DMS153 (cell line): Measurements from ENCODE around the gene CRYBB2.
"Not testable (repeated sequence)": the region's sequence is repeated elsewhere in the genome, so short reads cannot be mapped to it uniquely, and the experiment has no call there.

ENCODE experiments used
- DNase-seq: peaks from one replicate; lab custom pipeline; 2025; lab: John Stamatoyannopoulos, UW

The CRYBB2 gene

DNA sequence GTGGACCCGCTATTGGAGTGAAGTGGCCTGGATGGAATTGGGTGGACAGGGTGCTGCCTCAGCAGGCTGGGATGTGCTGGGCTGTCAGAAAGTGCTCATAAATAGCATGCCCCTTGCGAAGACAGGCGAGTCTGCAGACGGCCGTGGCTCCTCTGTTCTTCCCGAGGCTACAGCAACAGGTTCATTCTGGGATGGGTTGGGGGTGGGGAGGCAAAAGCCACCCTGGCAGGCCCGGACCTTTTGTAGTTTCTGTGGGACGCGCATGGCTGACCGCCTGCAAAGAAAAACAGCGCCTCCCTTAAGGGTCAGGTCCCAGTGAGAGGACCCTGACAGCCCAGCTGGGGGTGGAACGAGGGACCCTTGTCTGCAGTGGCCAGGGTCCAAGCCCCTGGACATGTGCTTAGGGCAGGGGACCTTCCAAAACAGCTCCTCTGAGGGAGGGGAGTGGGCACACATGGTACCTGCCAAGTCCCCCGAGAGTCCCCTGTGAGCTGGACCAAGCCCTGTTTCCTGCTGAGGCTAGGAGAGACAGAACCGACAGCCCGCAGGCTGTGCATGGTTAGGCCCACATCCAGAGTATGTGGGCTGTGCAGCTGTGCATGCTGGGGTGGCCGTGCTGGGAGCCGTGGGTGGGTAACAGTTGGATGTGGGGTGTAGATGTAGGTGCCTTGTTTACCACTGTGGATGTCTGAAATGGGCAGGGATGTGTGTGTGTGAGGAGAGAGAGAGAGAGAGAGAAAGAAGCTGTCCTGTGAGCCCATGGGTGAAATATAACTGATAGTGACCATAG, 19.5 kb upstream of the CRYBB2 start, which contains the start of gene CRYBB3:
Gene CRYBB3, plus strand, starts transcription at position 128 of the 790 bp plus-strand sequence. CDS start 1,539 bp downstream, outside the sequence.
- DNase-seq = no peak

- DNase-seq = no peak
These were observed 18.5 kb upstream of the CRYBB2 start for GRCh38 chr22:25200967-25201366.

DNA sequence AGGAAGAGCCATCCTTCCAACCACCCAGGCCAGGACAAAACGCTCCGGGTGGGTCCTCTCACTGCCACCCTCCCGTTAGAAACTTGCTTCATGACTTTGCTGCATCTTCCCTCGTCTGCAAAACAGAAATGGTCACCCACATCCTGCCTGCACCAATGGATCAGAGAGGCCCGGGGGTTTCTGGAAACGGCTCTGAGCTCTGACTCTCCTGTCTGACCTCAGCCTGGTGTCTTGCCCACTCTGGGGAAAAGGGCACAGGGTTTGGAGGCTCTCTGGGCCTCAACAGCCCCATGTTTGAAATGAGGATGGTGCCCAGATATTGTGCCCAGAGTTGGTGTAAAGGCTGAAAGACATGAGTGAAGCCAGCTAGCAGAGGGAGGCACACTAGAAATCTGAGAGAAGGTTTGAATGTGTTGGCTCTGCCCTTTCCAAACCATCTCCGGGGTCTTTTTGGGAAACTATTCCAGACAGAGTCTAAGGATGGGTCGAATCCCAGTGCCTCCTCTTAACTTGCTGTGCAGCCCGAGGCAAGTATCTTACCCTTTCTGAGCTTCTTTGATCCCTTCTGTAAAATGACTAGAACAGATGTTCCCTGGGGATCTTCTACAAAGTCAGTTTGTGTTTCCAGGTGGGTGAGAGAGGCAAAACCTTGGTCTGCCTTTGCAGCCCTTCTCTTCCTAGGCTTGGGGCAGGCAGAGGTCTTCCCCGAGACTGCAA, 17.7 kb upstream of the CRYBB2 start:
- no peak for DNase-seq

GRCh38 chr22:25202290-25202921, 17.0 kb upstream of the CRYBB2 start:
- peak; percentile 27 for DNase-seq

GRCh38 chr22:25203082-25203481, 16.4 kb upstream of the CRYBB2 start:
- DNase-seq = no peak

- not testable (repeated sequence) for DNase-seq
These were observed 14.9 kb upstream of the CRYBB2 start for GRCh38 chr22:25204547-25204946.

DNA sequence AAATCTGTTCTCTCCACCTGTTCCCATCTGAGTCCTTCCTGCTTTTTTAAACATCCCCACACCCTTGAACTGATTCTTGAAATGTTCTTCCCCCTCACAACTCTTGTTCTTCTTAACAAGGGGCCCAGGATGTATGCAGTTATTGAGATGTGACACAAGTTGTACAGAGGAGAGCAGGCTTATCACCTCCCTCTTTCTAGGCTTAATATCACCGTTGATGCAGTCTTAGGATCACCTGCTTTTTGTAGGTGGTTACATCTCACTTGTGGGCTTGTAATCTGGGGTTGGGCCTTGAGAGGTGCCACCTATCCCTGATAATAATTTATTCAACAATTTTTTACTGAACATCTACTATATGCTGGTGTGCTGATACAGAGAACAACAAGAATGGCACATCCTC, 13.6 kb upstream of the CRYBB2 start:
- no peak for DNase-seq

DNA sequence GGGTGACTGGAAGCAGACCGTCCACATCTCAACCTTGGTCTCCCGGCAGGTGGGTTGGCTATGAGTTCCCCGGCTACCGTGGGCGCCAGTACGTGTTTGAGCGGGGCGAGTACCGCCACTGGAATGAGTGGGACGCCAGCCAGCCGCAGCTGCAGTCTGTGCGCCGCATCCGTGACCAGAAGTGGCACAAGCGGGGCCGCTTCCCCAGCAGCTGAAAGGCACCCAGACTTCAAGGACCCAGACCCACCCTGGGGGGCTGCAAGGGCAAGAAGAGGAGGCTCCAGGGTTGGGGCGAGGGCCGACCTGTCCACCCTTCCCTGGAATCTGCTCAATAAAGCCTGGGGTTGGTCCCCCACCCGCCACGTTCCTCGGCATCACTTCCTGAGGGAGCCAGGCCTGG, 12.4 kb upstream of the CRYBB2 start:
- no peak for DNase-seq

GRCh38 chr22:25207553-25208157, 11.8 kb upstream of the CRYBB2 start:
- DNase-seq = no peak

GRCh38 chr22:25208328-25208727, 11.1 kb upstream of the CRYBB2 start:
- no peak for DNase-seq

- DNase-seq = no peak
These were observed 10.5 kb upstream of the CRYBB2 start for GRCh38 chr22:25208743-25209505.

GRCh38 chr22:25210793-25211192, 8.6 kb upstream of the CRYBB2 start:
- no peak for DNase-seq

DNA sequence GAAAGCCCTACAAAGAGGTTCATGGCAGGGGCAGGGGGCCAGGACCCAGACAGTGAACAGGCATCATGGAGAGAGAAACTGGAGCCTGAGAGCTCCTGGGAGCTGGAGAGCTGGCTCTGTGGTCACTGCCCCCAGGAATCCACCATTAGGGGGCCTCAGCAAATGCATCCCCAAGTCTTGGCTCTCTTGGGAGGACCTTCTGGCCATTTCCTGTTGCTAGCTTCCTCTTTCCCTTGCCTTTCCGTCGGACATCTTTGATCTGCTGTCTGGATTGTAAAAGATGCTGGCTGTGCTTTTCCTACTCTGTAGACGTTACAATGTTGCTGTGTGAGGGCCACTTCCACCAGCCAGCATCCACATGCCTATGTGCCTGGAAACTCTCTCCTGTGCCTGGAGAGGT, 7.1 kb upstream of the CRYBB2 start:
- DNase-seq = no peak

DNA sequence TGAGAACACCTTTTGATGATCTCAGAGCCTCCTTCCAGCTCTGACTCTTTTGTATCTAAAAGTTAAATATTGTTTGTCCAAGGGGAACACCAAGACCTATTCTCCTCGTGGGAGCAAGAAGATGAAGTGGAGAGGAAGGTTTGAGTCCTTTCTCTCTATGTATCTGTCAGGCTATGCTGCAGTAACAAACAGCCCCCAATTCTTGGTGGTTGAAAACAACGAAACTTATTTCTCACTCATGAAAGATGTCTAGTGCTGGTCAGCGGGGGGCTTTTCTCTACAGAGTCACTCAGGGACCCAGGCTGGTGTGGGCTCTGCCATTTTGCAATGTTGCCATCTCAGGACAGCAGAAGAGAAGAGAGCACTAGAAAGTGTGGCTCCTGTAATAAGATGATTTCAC, 6.2 kb upstream of the CRYBB2 start:
- DNase-seq = no peak

DNA sequence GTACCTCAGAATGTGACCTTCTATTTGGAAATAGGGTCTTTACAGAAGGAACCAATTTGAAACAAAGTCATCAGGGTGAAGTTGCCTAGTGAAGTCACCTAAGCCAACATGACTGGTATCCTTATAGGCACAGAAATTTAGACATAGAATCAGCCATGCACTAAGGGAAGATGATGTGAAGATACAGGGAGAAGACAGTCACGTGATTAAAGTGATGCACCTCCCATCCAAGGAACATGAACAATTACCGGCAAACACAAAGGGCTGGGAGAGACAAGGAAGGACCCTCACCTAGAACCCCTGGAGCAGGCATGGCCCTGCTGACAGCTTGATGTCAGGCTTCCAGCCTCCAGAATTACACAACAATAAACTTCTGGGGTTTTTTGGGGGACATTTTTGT, 3.2 kb upstream of the CRYBB2 start:
- DNase-seq = no peak

DNA sequence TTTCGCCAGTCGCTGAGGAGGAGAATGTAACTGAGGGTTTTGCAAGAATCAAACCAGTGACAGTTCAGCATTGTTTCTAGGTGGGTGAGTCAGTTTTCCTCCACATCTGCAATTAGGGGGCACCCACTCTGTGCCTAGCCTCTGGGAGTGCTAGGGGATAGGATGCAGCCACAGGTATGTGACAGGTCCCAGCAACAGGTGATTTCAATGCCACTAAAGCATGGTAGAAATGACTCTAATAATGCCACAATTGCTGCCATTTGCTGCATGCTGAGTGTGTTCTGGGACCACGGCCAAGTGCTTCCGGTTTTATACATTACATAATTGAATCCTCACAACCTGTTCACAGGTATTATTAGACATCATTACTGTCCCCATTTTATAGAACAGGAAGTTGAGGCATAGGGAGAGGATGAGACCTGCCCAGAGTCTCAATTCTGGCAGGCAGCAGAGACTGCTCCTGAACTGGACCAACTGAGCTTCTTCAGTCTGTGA, 556 bp downstream of the CRYBB2 start:
- DNase-seq = peak; percentile 62

DNA sequence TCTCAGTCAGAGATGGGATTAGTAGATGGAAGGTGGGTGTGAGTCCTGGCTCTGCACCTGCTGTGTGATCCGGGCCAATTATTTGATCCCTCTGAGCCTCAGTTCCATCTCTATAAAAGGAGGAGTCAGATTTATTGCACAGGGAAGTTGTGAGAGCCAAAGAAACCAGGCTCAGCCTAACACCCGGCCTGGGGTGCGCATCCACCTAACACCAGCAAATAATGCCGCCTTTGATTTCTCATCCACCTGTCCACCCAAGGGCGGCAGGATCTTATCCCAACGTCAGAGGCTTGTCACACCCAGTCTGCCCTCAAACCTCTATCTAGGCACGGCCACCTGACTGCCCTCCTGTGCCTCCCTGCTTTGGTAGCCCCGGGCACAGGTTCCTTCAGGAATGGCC, 2.4 kb downstream of the CRYBB2 start:
- no peak for DNase-seq

- no peak for DNase-seq
These were observed 3.9 kb downstream of the CRYBB2 start for GRCh38 chr22:25223269-25223850.

GRCh38 chr22:25228822-25229221, 9.4 kb downstream of the CRYBB2 start:
- DNase-seq = no peak

DNA sequence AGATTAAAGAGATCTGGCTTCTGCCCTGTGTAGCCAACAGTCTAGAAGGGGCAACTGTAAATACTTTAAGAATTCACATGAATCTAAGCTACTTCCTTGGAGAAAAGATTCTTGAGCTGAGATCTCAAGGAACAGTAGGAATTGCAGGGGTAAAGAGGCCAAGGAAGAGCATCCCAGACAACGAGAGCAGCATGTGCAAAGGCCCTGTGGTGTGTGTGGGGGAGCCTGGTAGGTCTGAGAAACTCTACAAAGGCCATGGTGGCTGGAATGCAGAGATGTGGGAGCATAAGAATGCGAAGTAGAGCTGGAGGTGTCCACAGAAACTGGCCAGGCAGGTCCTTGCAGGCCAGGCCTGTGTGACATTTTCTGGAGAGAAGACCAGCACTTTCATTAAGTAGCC, 11.3 kb downstream of the CRYBB2 start:
- DNase-seq = not testable (repeated sequence)

DNA sequence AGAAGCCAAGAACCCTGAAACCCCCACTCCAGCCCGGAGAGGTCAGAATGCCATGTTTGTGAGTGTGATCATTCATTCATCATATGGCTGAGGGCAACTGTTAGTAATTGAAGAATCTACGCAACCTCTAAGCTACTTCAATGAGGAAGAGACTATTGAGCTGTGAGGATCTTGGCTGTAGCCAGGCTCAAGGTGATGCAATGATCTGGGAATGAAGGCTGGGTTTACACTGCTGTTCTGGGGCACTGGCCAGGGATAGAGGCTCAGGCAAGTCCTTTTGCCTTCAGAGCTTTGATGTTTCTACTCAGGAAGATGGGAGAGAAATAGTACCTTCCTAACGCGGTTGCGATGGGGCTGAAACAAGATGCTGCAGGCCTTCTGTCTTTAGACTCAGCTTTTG, 12.9 kb downstream of the CRYBB2 start:
- no peak for DNase-seq
